GM23338 (cell line): ENCODE data around the gene ADAT2. TPM values are rescaled to one million over a fixed set of nuclear protein-coding genes. Genes with fewer than 3 reads are reported as not detected.
A peak's percentile ranks its signal among the peaks of the same experiment; 100 is the strongest.

ENCODE experiments used
- ATAC-seq: fragments of 200-7000 bp; cut with Tn5 transposase; 3 replicates; pipeline ENCODE4 v1.9.1; 2020
- DNase-seq: peaks from one replicate; pipeline ENCODE4 v3.0.0-alpha.2; 2015; ENCODE audit warnings: low spot score
- H2AFZ ChIP-seq: fragments of 200-600 bp; sonication (generic); 2 replicates; pipeline ENCODE4 v1.8.0; 2016; ENCODE audit warnings: antibody characterized with exemption, mild to moderate bottlenecking, moderate library complexity
- H3F3A ChIP-seq: fragments of 200-600 bp; sonication (generic); replicated peaks from 2 replicates; pipeline ENCODE4 v1.8.0; 2017; ENCODE audit warnings: antibody characterized with exemption, mixed run types, low read depth
- H3K27ac ChIP-seq: fragments of 200-600 bp; sonication (generic); 2 replicates; pipeline ENCODE4 v1.6.1; 2016; ENCODE audit warnings: low read depth
- H3K27me3 ChIP-seq: fragments of 200-600 bp; sonication (generic); 2 replicates; pipeline ENCODE4 v1.8.0; 2016; ENCODE audit warnings: mild to moderate bottlenecking, mixed run types, moderate library complexity; ENCODE audit not compliant: insufficient read depth
- H3K36me3 ChIP-seq: fragments of 200-600 bp; sonication (generic); 2 replicates; pipeline ENCODE4 v1.8.0; 2016; ENCODE audit warnings: mild to moderate bottlenecking; ENCODE audit not compliant: insufficient read depth
- H3K4me1 ChIP-seq: fragments of 200-600 bp; sonication (generic); 2 replicates; pipeline ENCODE4 v1.8.0; 2016; ENCODE audit warnings: mild to moderate bottlenecking, moderate library complexity; ENCODE audit not compliant: insufficient read depth
- H3K4me2 ChIP-seq: fragments of 200-600 bp; sonication (generic); 2 replicates; pipeline ENCODE4 v1.7.1; 2017; ENCODE audit warnings: mixed run types
- H3K4me3 ChIP-seq: fragments of 200-600 bp; sonication (generic); 2 replicates; pipeline ENCODE4 v1.6.1; 2016; ENCODE audit warnings: mixed run types
- H3K79me2 ChIP-seq: fragments of 200-600 bp; sonication (generic); replicated peaks from 2 replicates; pipeline ENCODE4 v1.8.0; 2017; ENCODE audit warnings: mild to moderate bottlenecking; ENCODE audit not compliant: insufficient read depth
- H3K9me2 ChIP-seq: fragments of 200-600 bp; sonication (generic); 2 replicates; pipeline ENCODE4 v1.8.0; 2017; ENCODE audit not compliant: insufficient read depth
- H4K20me1 ChIP-seq: fragments of 200-600 bp; sonication (generic); replicated peaks from 2 replicates; pipeline ENCODE4 v1.8.0; 2017; ENCODE audit warnings: mild to moderate bottlenecking; ENCODE audit not compliant: insufficient read depth
- H3K27ac Mint-ChIP-seq: 2 replicates; pipeline ENCODE4 v1.8.0; 2020; ENCODE audit warnings: inconsistent platforms, mild to moderate bottlenecking, moderate library complexity, mixed read lengths
- H3K27me3 Mint-ChIP-seq: 3 replicates; pipeline ENCODE4 v1.8.0; 2022; ENCODE audit warnings: low read depth, mild to moderate bottlenecking, moderate library complexity, mixed read lengths, inconsistent platforms; ENCODE audit not compliant: insufficient read depth, poor library complexity
- H3K36me3 Mint-ChIP-seq: 3 replicates; pipeline ENCODE4 v1.8.0; 2021; ENCODE audit warnings: low read depth, mild to moderate bottlenecking, inconsistent platforms, moderate library complexity, mixed read lengths
- H3K4me1 Mint-ChIP-seq: 3 replicates; pipeline ENCODE4 v1.8.0; 2020; ENCODE audit warnings: mild to moderate bottlenecking, inconsistent platforms, mixed read lengths
- H3K4me3 Mint-ChIP-seq: 3 replicates; pipeline ENCODE4 v1.8.0; 2021; ENCODE audit warnings: moderate library complexity, mild to moderate bottlenecking, inconsistent platforms, mixed read lengths
- H3K9me3 Mint-ChIP-seq: 3 replicates; pipeline ENCODE4 v1.8.0; 2020; ENCODE audit warnings: moderate library complexity, mild to moderate bottlenecking, inconsistent platforms, mixed read lengths
- CREB1 ChIP-seq: fragments of 250-450 bp; sonication (Bioruptor Pico); IDR thresholded peaks from 2 replicates; pipeline ENCODE4 v1.5.0; 2020; ENCODE audit warnings: low read depth, mild to moderate bottlenecking, moderate library complexity
- CTCF ChIP-seq, 2 experiments: fragments of 200-600 bp in 1 of 2; sonication (generic) in 1 of 2; conservative IDR thresholded peaks; 2 replicates each; pipeline versions ENCODE4 v1.5.1 to v1.6.1; 2016 to 2017; ENCODE audit warnings: antibody characterized with exemption in 2 of 2, low read depth in 2 of 2, mild to moderate bottlenecking in 2 of 2, moderate library complexity in 1 of 2
- ETS1 ChIP-seq: IDR thresholded peaks from 2 replicates; pipeline ENCODE4 v1.6.1; 2016; ENCODE audit warnings: antibody characterized with exemption
- EZH2 ChIP-seq: fragments of 200-600 bp; sonication (generic); IDR thresholded peaks from one replicate; pipeline ENCODE4 v1.8.0; 2017; ENCODE audit warnings: antibody characterized with exemption, mild to moderate bottlenecking, low read depth; ENCODE audit not compliant: unreplicated experiment
- JUNB ChIP-seq: IDR thresholded peaks from one replicate; pipeline ENCODE4 v1.6.1; 2016; ENCODE audit warnings: antibody characterized with exemption; ENCODE audit not compliant: unreplicated experiment
- POLR2AphosphoS5 ChIP-seq: IDR thresholded peaks from 2 replicates; pipeline ENCODE4 v1.6.1; 2016; ENCODE audit warnings: antibody characterized with exemption, low read depth
- STAT1 ChIP-seq: IDR thresholded peaks from one replicate; pipeline ENCODE4 v1.6.1; 2016; ENCODE audit warnings: antibody characterized with exemption; ENCODE audit not compliant: unreplicated experiment
- polyA plus RNA-seq: library from polyadenylated mRNA; unstranded; fragments of >200 nt; fragmentation: Nextera tagmentation; extraction: Ambion mirVana; gene quantifications from 2 replicates; pipeline ENCODE4 v1.2.1, GENCODE V29; 2016
- total RNA-seq: library from RNA; depleted of rRNA; stranded (reverse); fragments of >200 nt; shearing (Covaris generic); gene quantifications from 2 replicates; pipeline ENCODE4 v1.2.3, GENCODE V29; 2014

Gene ADAT2
- total and polyA plus RNA-seq, 2 experiments from 2014 or later, result 7.4 to 13.7 TPM

- no peaks in the 10 kb centered on the region for H3K9me3 Mint-ChIP-seq
- Histone ChIP-seq H3F3A (no peaks in the 10 kb centered on the region), H3K4me3 (no peak overlapping the region), H3K79me2 (no peaks in the 10 kb centered on the region), H3K27ac (no peak overlapping the region), H3K36me3 (no peaks in the 10 kb centered on the region), H3K4me2 (no peak overlapping the region), H3K27me3 (no peaks in the 10 kb centered on the region), H2AFZ (no peak overlapping the region), H4K20me1 (no peaks in the 10 kb centered on the region), H3K9me2 (peaks cover 13% of the 10 kb centered on the region), H3K4me1 (peaks cover 19% of the 10 kb centered on the region)
- no peak for DNase-seq
- H3K27me3 Mint-ChIP-seq, result peaks cover 7% of the 10 kb centered on the region
- peaks cover 15% of the 10 kb centered on the region for H3K4me1 Mint-ChIP-seq
- H3K27ac Mint-ChIP-seq, result no peak overlapping the region
- no peak overlapping the region for H3K4me3 Mint-ChIP-seq
- ATAC-seq, result no peak
- no peak for TF ChIP-seq CTCF (conservative IDR thresholded peaks at IDR 0.05; ENCODE audit: low read depth in 2 of 2)
- TF ChIP-seq CREB1 (CRISPR knock-in tag), result no peak
- no peak for TF ChIP-seq STAT1
- no peak for TF ChIP-seq POLR2AphosphoS5
- no peak for TF ChIP-seq EZH2
- TF ChIP-seq JUNB, result no peak
- no peak for TF ChIP-seq ETS1
- no peaks in the 10 kb centered on the region; the same call in 2 of the 3 replicates for H3K36me3 Mint-ChIP-seq
Observed at GRCh38 chr6:143395699-143396098, 54.8 kb downstream of the ADAT2 start.

- Mint-ChIP-seq H3K36me3 (no peaks in the 10 kb centered on the region; the same call in 2 of the 3 replicates), H3K27me3 (peaks cover 7% of the 10 kb centered on the region), H3K9me3 (no peaks in the 10 kb centered on the region), H3K4me1 (peaks cover 7% of the 10 kb centered on the region), H3K4me3 (no peak overlapping the region), H3K27ac (no peak overlapping the region)
- DNase-seq (no peak), ATAC-seq (no peak)
- no peaks in the 10 kb centered on the region for H3K27me3 ChIP-seq
- no peak overlapping the region for H3K4me3 ChIP-seq
- no peak for TF ChIP-seq CTCF (conservative IDR thresholded peaks at IDR 0.05; ENCODE audit: low read depth in 2 of 2)
- TF ChIP-seq STAT1, result no peak
- no peak for TF ChIP-seq POLR2AphosphoS5
- no peak for TF ChIP-seq ETS1
- no peak for TF ChIP-seq JUNB
- no peak for TF ChIP-seq CREB1 (CRISPR knock-in tag)
- H3K27ac ChIP-seq, result no peak overlapping the region
- H3F3A ChIP-seq, result no peaks in the 10 kb centered on the region
- H2AFZ ChIP-seq, result peak overlapping the region; percentile 28; the same call in 1 of the 2 replicates
- peaks cover 13% of the 10 kb centered on the region for H3K9me2 ChIP-seq
- no peaks in the 10 kb centered on the region for H3K36me3 ChIP-seq
- no peaks in the 10 kb centered on the region for H4K20me1 ChIP-seq
- H3K4me1 ChIP-seq, result 0 out of 2 replicates have a peak, but pooled peaks cover 7% of the 10 kb centered on the region
- H3K79me2 ChIP-seq, result no peaks in the 10 kb centered on the region
- no peak overlapping the region for H3K4me2 ChIP-seq
Observed at GRCh38 chr6:143394389-143394788, 56.1 kb downstream of the ADAT2 start.
